ENCODE data around the gene CTPS1.

DNA sequence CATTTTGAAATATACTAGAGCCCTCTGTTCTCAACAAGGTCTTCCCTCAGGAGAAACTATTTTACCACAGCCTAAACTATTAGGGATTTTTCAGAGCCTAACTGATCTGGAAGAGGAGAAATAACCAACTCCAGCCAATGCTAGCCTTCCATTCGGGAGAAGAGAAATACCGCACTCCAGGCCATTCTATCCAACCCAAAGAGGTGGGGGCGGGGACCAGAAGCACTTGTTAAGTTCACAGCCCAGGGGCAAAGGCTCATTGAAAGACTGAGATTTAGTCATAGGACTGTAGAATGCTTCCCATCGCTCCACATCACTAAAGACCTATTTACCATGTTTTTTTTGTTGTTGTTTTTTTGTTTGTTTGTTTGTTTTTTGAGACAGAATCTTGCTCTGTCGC is 77.4 kb downstream of the CTPS1 start:
- no peak for TF ChIP-seq EZH2 (IDR thresholded peaks at IDR 0.05)
- TF ChIP-seq EZH2phosphoT487 (IDR thresholded peaks at IDR 0.05) = no peak

Measured in neural progenitor cell (in vitro differentiated cells).